NCI-H187 treated with DMSO at 0.1 percent for 48 hours (cell line): ENCODE measurements around the gene PRLR.
"Not testable (repeated sequence)": the region's sequence is repeated elsewhere in the genome, so short reads cannot be mapped to it uniquely, and the experiment has no call there.

Experiments
- DNase-seq: peaks from one replicate; lab custom pipeline; 2025; lab: John Stamatoyannopoulos, UW

The PRLR gene

GRCh38 chr5:35230038-35230611, at the start of gene PRLR:
Gene PRLR, minus strand, starts transcription at chr5:35230487. Its CDS starts 140,867 bp downstream, at chr5:35089620.
- no peak for DNase-seq

GRCh38 chr5:35274839-35275509, 44.7 kb upstream of the PRLR start:
- DNase-seq: no peak

- no peak for DNase-seq
Observed at GRCh38 chr5:35269006-35269405, 38.7 kb upstream of the PRLR start.

GRCh38 chr5:35266276-35266675, 36.0 kb upstream of the PRLR start:
- no peak for DNase-seq

- DNase-seq: no peak
Observed at GRCh38 chr5:35264509-35264908, 34.2 kb upstream of the PRLR start.

- no peak for DNase-seq
Observed at GRCh38 chr5:35263266-35263877, 33.1 kb upstream of the PRLR start.

GRCh38 chr5:35253582-35253981, 23.3 kb upstream of the PRLR start:
- DNase-seq: no peak

- DNase-seq: no peak
Observed at GRCh38 chr5:35252963-35253362, 22.7 kb upstream of the PRLR start.

- no peak for DNase-seq
Observed at GRCh38 chr5:35248843-35249780, 18.8 kb upstream of the PRLR start.

GRCh38 chr5:35247648-35248034, 17.4 kb upstream of the PRLR start:
- DNase-seq: no peak

GRCh38 chr5:35246900-35247647, 16.8 kb upstream of the PRLR start:
- DNase-seq: no peak

- no peak for DNase-seq
Observed at GRCh38 chr5:35246411-35246810, 16.1 kb upstream of the PRLR start.

- DNase-seq: not testable (repeated sequence)
Observed at GRCh38 chr5:35245371-35245770, 15.1 kb upstream of the PRLR start.

GRCh38 chr5:35244171-35244570, 13.9 kb upstream of the PRLR start:
- no peak for DNase-seq

- DNase-seq: no peak
Observed at GRCh38 chr5:35242702-35243258, 12.5 kb upstream of the PRLR start.

GRCh38 chr5:35240892-35241291, 10.6 kb upstream of the PRLR start:
- DNase-seq: no peak

GRCh38 chr5:35239911-35240610, 9.8 kb upstream of the PRLR start:
- DNase-seq: no peak

GRCh38 chr5:35239476-35239875, 9.2 kb upstream of the PRLR start:
- DNase-seq: no peak

- DNase-seq: no peak
Observed at GRCh38 chr5:35237580-35238376, 7.5 kb upstream of the PRLR start.

- DNase-seq: no peak
Observed at GRCh38 chr5:35236770-35237169, 6.5 kb upstream of the PRLR start.
